ENCODE measurements around the gene B4GALT2. TPM values are rescaled to one million over a fixed set of nuclear protein-coding genes. Genes with fewer than 3 reads are reported as not detected.

Gene B4GALT2
- total and polyA plus RNA-seq, 2 of the 8 experiments (the other 6 are each of a cell fraction or from before 2014, with no cell fraction given): 56.5 to 121 TPM

- Histone ChIP-seq H3K27ac (ENCODE audit: low read depth, low read length) (no peak overlapping the region), H3K4me2 (ENCODE audit: insufficient read depth in 1 of 2, low read depth in 2 of 2, low read length in 2 of 2) (no peak overlapping the region), H2BK5ac (ENCODE audit: low read depth, low read length) (no peak overlapping the region), H4K8ac (ENCODE audit: extremely low read depth, insufficient read depth, low read length) (no peak overlapping the region), H4K91ac (replicated peaks; ENCODE audit: insufficient read length, low read length) (no peak overlapping the region), H3K23me2 (ENCODE audit: low read depth, low read length) (no peaks in the 10 kb centered on the region), H3K79me2 (ENCODE audit: control insufficient read depth in 1 of 2, insufficient read depth in 2 of 2, low read length in 2 of 2) (no peaks in the 10 kb centered on the region), H3K4me3 (ENCODE audit: extremely low read depth in 1 of 4, insufficient read depth in 2 of 4, low read depth in 3 of 4, low read length in 4 of 4) (no peak overlapping the region), H2AFZ (ENCODE audit: low read length) (no peak overlapping the region), H3K14ac (ENCODE audit: insufficient read length) (no peak overlapping the region), H2BK20ac (ENCODE audit: low read length) (no peak overlapping the region), H2AK5ac (ENCODE audit: low read depth, low read length) (no peak overlapping the region), H3K56ac (replicated peaks; ENCODE audit: insufficient read length, low read depth, low read length) (no peak overlapping the region), H3K36me3 (ENCODE audit: control insufficient read depth in 2 of 4, insufficient read depth in 4 of 4, low read length in 3 of 4) (peaks cover 0 to 11% (median 8%) of the 10 kb centered on the region in 4 experiments; a peak in 5 of 8 replicates), H3K9ac (replicated peaks in 1 of 4; ENCODE audit: extremely low read depth in 1 of 4, low read depth in 3 of 4, low read length in 3 of 4) (no peak overlapping the region), H2BK12ac (ENCODE audit: low read depth, low read length) (no peak overlapping the region), H2BK120ac (replicated peaks; ENCODE audit: low read depth, low read length) (no peak overlapping the region), H3K79me1 (ENCODE audit: low read depth, low read length) (no peaks in the 10 kb centered on the region), H3K23ac (ENCODE audit: insufficient read length) (no peak overlapping the region), H2BK15ac (ENCODE audit: low read length) (no peak overlapping the region), H3K4me1 (replicated peaks in 1 of 4; ENCODE audit: control insufficient read depth in 3 of 4, insufficient read depth in 4 of 4, low read length in 3 of 4) (no peaks in the 10 kb centered on the region; a peak in 1 of 7 replicates), H3K4ac (replicated peaks; ENCODE audit: insufficient read length, low read depth, low read length) (no peak overlapping the region), H4K20me1 (replicated peaks in 1 of 2; ENCODE audit: control insufficient read depth in 1 of 2, insufficient read depth in 2 of 2, low read length in 2 of 2) (peaks cover 2% of the 10 kb centered on the region in 2 experiments), H3K9me3 (ENCODE audit: insufficient read depth in 2 of 2, low read depth in 1 of 2, low read length in 1 of 2) (no peaks in the 10 kb centered on the region), H4K5ac (ENCODE audit: insufficient read length, low read depth, low read length) (no peak overlapping the region), H3K27me3 (replicated peaks in 1 of 4; ENCODE audit: control insufficient read depth in 3 of 4, extremely low read depth in 1 of 4, insufficient read depth in 3 of 4, low read length in 3 of 4) (no peaks in the 10 kb centered on the region), H3K18ac (ENCODE audit: extremely low read depth, low read length) (no peak overlapping the region)
- DNase-seq (ENCODE audit: low read depth in 1 of 2, low spot score in 2 of 2) (no peak), FAIRE-seq (no peak)
- 96% methylated on average over 8 of the region's 8 CpGs; no CpG with 5 or more reads in 1 of the 2 experiments for WGBS, 2 experiments (ENCODE audit: extremely low coverage in 1 of 2, insufficient coverage in 1 of 2, insufficient read length in 1 of 2, insufficient replicate concordance in 2 of 2, low coverage in 1 of 2, low lambda C conversion rate in 2 of 2, missing lambda C conversion rate in 1 of 2)
- ChIA-PET CTCF (ENCODE audit: partially characterized antibody) (interaction anchor here (1.0 to 21.8 kb wide), 8 partner anchors 12 to 236 kb away, joined by 3 to 478 read pairs (median 5); no protein-coding TSS in a partner anchor), POLR2A (ENCODE audit: partially characterized antibody) (interaction anchor here (0.8 to 27.1 kb wide), 5 partner anchors 7 to 49 kb away, joined by 3 to 544 read pairs (median 7); partner anchors contain the start of gene SLC6A9)
- TF ChIP-seq NRF1 (IDR thresholded peaks at IDR 0.05; ENCODE audit: low read depth, low read length): no peak
- TF ChIP-seq CBX5 (IDR thresholded peaks at IDR 0.05; ENCODE audit: low read depth, low read length): no peak
- TF ChIP-seq JUN (IDR thresholded peaks at IDR 0.05; ENCODE audit: low read depth, low read length): no peak
Observed at GRCh38 chr1:43999455-43999854, 20.4 kb downstream of the B4GALT2 start.

All from H1 (cell line).